HG02981 (cell line): ENCODE results near the gene NOVA1.
A peak's percentile ranks its signal among the peaks of the same experiment; 100 is the strongest.

ENCODE experiments used
- ATAC-seq: cut with Tn5 transposase; IDR thresholded peaks from one replicate; pipeline ENCODE4 v1.9.1; 2021; ENCODE audit warnings: mild to moderate bottlenecking, moderate library complexity; ENCODE audit not compliant: unreplicated experiment

Gene NOVA1

GRCh38 chr14:26594756-26595545, 2.9 kb downstream of the NOVA1 start:
- no peak for ATAC-seq

GRCh38 chr14:26594148-26594547, 3.7 kb downstream of the NOVA1 start:
- ATAC-seq = no peak

GRCh38 chr14:26593357-26593756, 4.5 kb downstream of the NOVA1 start:
- ATAC-seq = no peak

- no peak for ATAC-seq
Observed at GRCh38 chr14:26589925-26590324, 7.9 kb downstream of the NOVA1 start.

- ATAC-seq = no peak
Observed at GRCh38 chr14:26577711-26578110, 20.1 kb downstream of the NOVA1 start.

- ATAC-seq = no peak
Observed at GRCh38 chr14:26554069-26554772, 43.6 kb downstream of the NOVA1 start.

- no peak for ATAC-seq
Observed at GRCh38 chr14:26549571-26549970, 48.3 kb downstream of the NOVA1 start.

- no peak for ATAC-seq
Observed at GRCh38 chr14:26548406-26548805, 49.4 kb downstream of the NOVA1 start.

- ATAC-seq = no peak
Observed at GRCh38 chr14:26538176-26538575, 59.7 kb downstream of the NOVA1 start.

- ATAC-seq = no peak
Observed at GRCh38 chr14:26531894-26532293, 65.9 kb downstream of the NOVA1 start.

- ATAC-seq = no peak
Observed at GRCh38 chr14:26528415-26529182, 69.2 kb downstream of the NOVA1 start.

- ATAC-seq = peak; percentile 76
Observed at GRCh38 chr14:26527095-26527494, 70.7 kb downstream of the NOVA1 start.

- no peak for ATAC-seq
Observed at GRCh38 chr14:26526137-26526536, 71.7 kb downstream of the NOVA1 start.

GRCh38 chr14:26525085-26525484, 72.7 kb downstream of the NOVA1 start:
- no peak for ATAC-seq

- ATAC-seq = no peak
Observed at GRCh38 chr14:26522967-26523366, 74.9 kb downstream of the NOVA1 start.

GRCh38 chr14:26517771-26518170, 80.1 kb downstream of the NOVA1 start:
- ATAC-seq = no peak

- no peak for ATAC-seq
Observed at GRCh38 chr14:26500028-26500427, 97.8 kb downstream of the NOVA1 start.

GRCh38 chr14:26499546-26499945, 98.3 kb downstream of the NOVA1 start:
- ATAC-seq = no peak

- no peak for ATAC-seq
Observed at GRCh38 chr14:26486922-26487321, 110.9 kb downstream of the NOVA1 start.

- no peak for ATAC-seq
Observed at GRCh38 chr14:26484562-26484961, 113.3 kb downstream of the NOVA1 start.

- no peak for ATAC-seq
Observed at GRCh38 chr14:26478967-26479366, 118.9 kb downstream of the NOVA1 start.

GRCh38 chr14:26466862-26467261, 131.0 kb downstream of the NOVA1 start:
- ATAC-seq = no peak
